Thyroid gland (tissue), 4 donors: ENCODE data around the gene EPN3. TPM values are rescaled to one million over a fixed set of nuclear protein-coding genes. Genes with fewer than 3 reads are reported as not detected.

Source experiments
- DNase-seq, 2 donors: peaks; one replicate each; pipeline ENCODE4 v3.0.0-alpha.2; 2019
- H3K27ac ChIP-seq, 3 donors: fragments of 200-600 bp; sonication (generic); 1 replicate in 2 of 3; 2 replicates in 1 of 3; pipeline ENCODE4 v1.5.1; 2016 to 2019; ENCODE audit warnings: mild to moderate bottlenecking in 1 of 3, moderate library complexity in 1 of 3
- H3K27me3 ChIP-seq: fragments of 200-600 bp; sonication (generic); one replicate; pipeline ENCODE4 v1.5.1; 2019
- H3K36me3 ChIP-seq, 2 donors: fragments of 200-600 bp; sonication (generic); one replicate each; pipeline ENCODE4 v1.5.1; 2016 to 2019
- H3K4me1 ChIP-seq, 2 donors: fragments of 200-600 bp; sonication (generic); one replicate each; pipeline ENCODE4 v1.5.1; 2017 to 2019
- H3K4me3 ChIP-seq, 3 donors: fragments of 200-600 bp; sonication (generic); replicated peaks in 1 of 3; 1 replicate in 2 of 3; 2 replicates in 1 of 3; pipeline ENCODE4 v1.5.1; 2016; ENCODE audit warnings: mild to moderate bottlenecking in 1 of 3
- H3K9me3 ChIP-seq: fragments of 200-600 bp; sonication (generic); one replicate; pipeline ENCODE4 v1.5.1; 2017
- CTCF ChIP-seq, 6 experiments: fragments of 200-600 bp in 3 of 6; fragments of 450-650 bp in 3 of 6; sonication (generic) in 3 of 6; IDR thresholded peaks; one replicate each; pipeline ENCODE4 v1.5.1; 2016 to 2019; ENCODE audit warnings: antibody characterized with exemption in 6 of 6, mild to moderate bottlenecking in 2 of 6, inconsistent platforms in 1 of 6, moderate library complexity in 1 of 6
- POLR2A ChIP-seq, 2 donors: fragments of 450-650 bp; IDR thresholded peaks; one replicate each; pipeline ENCODE4 v1.6.1; 2017; ENCODE audit warnings: antibody characterized with exemption in 2 of 2, mild to moderate bottlenecking in 2 of 2, moderate library complexity in 1 of 2
- WGBS, 2 donors: methylation state at CpG; one replicate each; pipeline ENCODE4 v1.1.5; 2017; 5-methylcytosine and 5-hydroxymethylcytosine counted together
- intact Hi-C: fragments of 100-400 bp; cut with DNase I; formaldehyde crosslinking; loops from one replicate; pipeline ENCODE4 v1.15.1; 2023
- total RNA-seq, 4 donors: library from RNA; depleted of rRNA; stranded (reverse); fragments of >200 nt; gene quantifications; one replicate each; pipeline ENCODE4 v1.2.3, GENCODE V29; 2016

EPN3 gene
- total RNA-seq, 4 donors from 2014 or later = 0.63 to 31.6 (median 3.5) TPM; not detected in 1

- TF ChIP-seq CTCF (IDR thresholded peaks at IDR 0.05) (no peak), POLR2A (IDR thresholded peaks at IDR 0.05) (no peak)
- H3K27me3 ChIP-seq = no peaks in the 10 kb centered on the region
- intact Hi-C loops = no loop called here
- no peak overlapping the region for H3K4me3 ChIP-seq
- H3K9me3 ChIP-seq = no peaks in the 10 kb centered on the region
- peak overlapping the region; percentile 43 to 89 (median 80) for H3K27ac ChIP-seq
- no peaks in the 10 kb centered on the region for H3K36me3 ChIP-seq
- peak; percentile 64 to 67 for DNase-seq
- 29 to 44% methylated on average over 9 of the region's 9 CpGs for WGBS, 2 donors
- peaks cover 44 to 66% of the 10 kb centered on the region in 2 donors for H3K4me1 ChIP-seq
Measured at GRCh38 chr17:50587571-50587970, 55.0 kb downstream of the EPN3 start.

GRCh38 chr17:50588391-50589049 is 56.0 kb downstream of the EPN3 start:
- Histone ChIP-seq H3K27me3 (no peaks in the 10 kb centered on the region), H3K27ac (peak overlapping the region; percentile 37 to 89 (median 80)), H3K4me1 (peaks cover 50 to 75% of the 10 kb centered on the region in 2 donors), H3K36me3 (no peaks in the 10 kb centered on the region), H3K9me3 (no peaks in the 10 kb centered on the region), H3K4me3 (no peak overlapping the region)
- TF ChIP-seq CTCF (IDR thresholded peaks at IDR 0.05) = no peak
- no peak for TF ChIP-seq POLR2A (IDR thresholded peaks at IDR 0.05)
- intact Hi-C loops = no loop called here
- WGBS, 2 donors = 17 to 27% methylated on average over 12 to 18 of the region's 18 CpGs
- DNase-seq = peak; percentile 92 to 95

- intact Hi-C loops = no loop called here
- Histone ChIP-seq H3K27me3 (no peaks in the 10 kb centered on the region), H3K36me3 (no peaks in the 10 kb centered on the region), H3K4me1 (peaks cover 52 to 80% of the 10 kb centered on the region in 2 donors), H3K4me3 (no peak overlapping the region), H3K27ac (peak overlapping the region; percentile 40 to 89 (median 80)), H3K9me3 (no peaks in the 10 kb centered on the region)
- peak; percentile 97 to 98 for DNase-seq
- 14% methylated on average over 8 to 10 of the region's 10 CpGs for WGBS, 2 donors
- no peak for TF ChIP-seq CTCF (IDR thresholded peaks at IDR 0.05)
- TF ChIP-seq POLR2A (IDR thresholded peaks at IDR 0.05) = peak in 1 of 2 donors; percentile 7
Measured at GRCh38 chr17:50589095-50589705, 56.7 kb downstream of the EPN3 start.

- no peak for DNase-seq
- WGBS, 2 donors = 79 to 92% methylated on average over 10 to 17 of the region's 24 CpGs
- Histone ChIP-seq H3K4me3 (no peak overlapping the region), H3K36me3 (no peaks in the 10 kb centered on the region), H3K27me3 (no peaks in the 10 kb centered on the region), H3K27ac (peak overlapping the region; percentile 19 to 89 (median 80)), H3K4me1 (peaks cover 45 to 66% of the 10 kb centered on the region in 2 donors), H3K9me3 (no peaks in the 10 kb centered on the region)
- intact Hi-C loops = no loop called here
- TF ChIP-seq CTCF (IDR thresholded peaks at IDR 0.05) = no peak
- no peak for TF ChIP-seq POLR2A (IDR thresholded peaks at IDR 0.05)
Measured at GRCh38 chr17:50590946-50591737, 58.6 kb downstream of the EPN3 start.
